Mucosa of gallbladder (tissue), 1 donor: ENCODE measurements around the gene CRABP1. TPM values are rescaled to one million over a fixed set of nuclear protein-coding genes. Genes with fewer than 3 reads are reported as not detected.
A peak's percentile ranks its signal among the peaks of the same experiment; 100 is the strongest.
"Not testable (repeated sequence)": the region's sequence is repeated elsewhere in the genome, so short reads cannot be mapped to it uniquely, and the experiment has no call there.

Source experiments
- DNase-seq: peaks from one replicate; pipeline ENCODE4 v3.0.0-alpha.2; 2020; ENCODE audit warnings: low spot score
- total RNA-seq: library from RNA; stranded (reverse); gene quantifications from one replicate; pipeline ENCODE4 v1.2.1, GENCODE V29; 2021
- donor health status: DM: no; HTN: no; CAD: no.

The CRABP1 gene
- total RNA-seq, 1 donor from 2014 or later, result 1.4 TPM

DNA sequence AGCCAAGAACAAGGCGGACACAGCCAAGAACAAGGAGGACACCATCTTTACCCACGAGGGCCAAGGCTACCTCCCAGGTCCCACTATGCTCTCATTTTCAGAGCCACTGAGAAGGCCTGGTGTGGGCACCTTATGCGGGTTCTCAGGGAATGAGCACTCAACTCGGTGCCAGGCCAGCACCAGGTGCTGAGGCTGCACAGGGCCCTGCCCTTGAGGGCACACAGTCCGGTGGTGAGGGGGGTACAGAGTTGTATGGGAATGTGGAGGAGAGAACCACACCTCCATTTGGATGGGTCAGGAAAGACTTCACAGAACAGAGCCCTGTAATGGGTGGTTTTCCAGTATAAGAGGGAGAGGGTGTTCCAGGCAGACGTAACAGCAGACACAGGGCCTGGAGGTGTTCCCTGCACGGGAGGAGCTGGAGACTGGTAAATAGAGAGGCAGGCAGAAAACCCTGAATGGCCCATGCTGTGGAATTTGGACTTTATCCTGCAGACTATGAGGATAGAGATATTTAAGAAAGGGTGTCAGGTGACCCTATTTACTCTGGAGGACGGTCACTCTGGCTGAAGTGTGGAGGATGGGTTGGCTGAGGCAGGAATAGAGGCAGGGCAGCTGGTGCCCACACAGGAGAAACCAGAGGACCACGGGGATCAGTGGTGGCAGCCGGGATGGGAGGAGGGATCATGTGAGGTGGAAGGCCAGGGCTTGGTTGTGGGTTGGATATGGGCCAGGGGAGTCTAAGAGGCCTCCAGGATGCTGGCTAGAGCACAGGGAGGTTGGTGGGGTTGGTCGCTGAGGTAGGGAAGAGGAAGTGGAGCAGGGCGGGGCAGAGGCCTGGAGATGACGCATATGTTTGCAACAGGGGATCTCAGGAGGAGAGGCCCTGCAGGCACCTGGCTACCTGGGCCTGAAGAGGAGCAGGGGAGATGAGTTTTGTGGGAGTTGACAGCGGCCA, 34.6 kb downstream of the CRABP1 start:
- DNase-seq, result peak; percentile 87

- not testable (repeated sequence) for DNase-seq
Observed at GRCh38 chr15:78380143-78380542, 40.0 kb downstream of the CRABP1 start.

DNA sequence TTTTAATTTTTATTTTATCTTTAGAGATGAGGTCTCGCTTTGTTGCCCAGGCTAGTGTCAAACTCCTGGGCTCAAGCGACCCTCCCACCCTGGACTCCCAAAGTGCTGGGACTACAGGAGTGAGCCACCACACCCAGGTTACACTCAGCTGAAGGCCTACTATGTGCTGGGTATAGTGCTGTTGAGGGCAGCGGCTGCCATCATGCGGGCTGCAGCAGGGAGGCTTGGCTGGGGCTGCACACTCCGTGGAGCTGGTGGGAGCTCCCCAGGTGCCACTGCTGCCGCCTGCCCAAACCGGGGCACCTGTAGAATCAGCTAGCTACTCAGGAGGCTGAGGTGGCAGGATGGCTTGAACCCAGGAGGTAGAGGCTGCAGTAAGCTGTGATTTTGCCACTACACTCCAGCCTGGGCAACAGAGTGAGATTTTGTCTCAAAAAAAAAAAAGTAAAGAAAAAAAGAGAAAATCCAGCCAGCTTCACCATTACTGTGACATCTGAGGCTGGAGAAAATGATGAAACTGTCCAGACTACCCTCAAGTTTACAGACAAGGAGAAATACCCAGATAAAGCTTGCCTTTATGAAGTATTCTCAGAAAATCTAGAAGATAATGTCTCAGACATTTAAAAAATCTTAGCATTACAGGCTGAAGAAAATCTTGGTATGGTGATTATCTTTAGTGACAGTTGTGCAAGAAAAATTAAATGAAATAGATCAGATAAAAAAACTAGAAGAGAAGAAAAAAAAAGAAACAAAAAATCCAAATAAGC, 42.1 kb downstream of the CRABP1 start:
- DNase-seq, result no peak

GRCh38 chr15:78384651-78385050, 44.5 kb downstream of the CRABP1 start:
- no peak for DNase-seq

DNA sequence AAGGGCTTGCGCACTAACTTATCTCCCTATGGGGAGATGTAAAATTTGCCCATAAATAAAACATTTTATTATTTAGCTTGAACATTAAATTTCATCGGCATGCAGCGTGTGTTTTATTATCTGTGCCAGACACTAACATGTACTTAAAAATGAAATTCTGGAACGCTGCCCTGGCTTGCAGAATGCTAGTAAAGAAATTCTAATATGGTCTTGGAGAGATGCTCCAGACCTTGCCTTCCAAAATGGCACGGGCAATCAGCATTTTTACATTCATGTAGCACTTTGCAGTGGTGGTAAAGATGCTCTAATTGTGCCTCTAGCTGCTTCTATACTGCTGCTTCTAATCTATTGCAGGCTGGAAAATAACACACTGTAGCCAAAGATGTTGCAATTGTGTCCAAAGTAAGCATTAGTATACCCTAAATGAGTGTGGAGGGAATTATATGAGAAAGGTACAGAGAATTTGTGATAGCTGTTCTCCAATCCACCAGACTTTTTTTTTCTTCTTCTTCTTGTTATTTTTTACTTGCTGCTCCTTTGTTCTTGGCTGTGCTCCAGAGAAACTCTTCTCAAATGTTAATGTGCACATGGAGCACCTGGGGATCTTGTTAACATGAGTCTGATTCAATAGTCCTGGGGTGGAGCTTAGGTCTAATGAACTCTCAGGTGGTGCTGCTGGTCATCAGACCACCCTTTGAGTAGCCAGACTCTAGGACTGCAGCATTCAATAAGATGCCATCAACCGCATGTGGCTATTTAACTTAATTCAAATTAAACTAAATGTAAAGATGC, 47.3 kb downstream of the CRABP1 start:
- DNase-seq, result no peak

- no peak for DNase-seq
Observed at GRCh38 chr15:78388865-78389264, 48.7 kb downstream of the CRABP1 start.

DNA sequence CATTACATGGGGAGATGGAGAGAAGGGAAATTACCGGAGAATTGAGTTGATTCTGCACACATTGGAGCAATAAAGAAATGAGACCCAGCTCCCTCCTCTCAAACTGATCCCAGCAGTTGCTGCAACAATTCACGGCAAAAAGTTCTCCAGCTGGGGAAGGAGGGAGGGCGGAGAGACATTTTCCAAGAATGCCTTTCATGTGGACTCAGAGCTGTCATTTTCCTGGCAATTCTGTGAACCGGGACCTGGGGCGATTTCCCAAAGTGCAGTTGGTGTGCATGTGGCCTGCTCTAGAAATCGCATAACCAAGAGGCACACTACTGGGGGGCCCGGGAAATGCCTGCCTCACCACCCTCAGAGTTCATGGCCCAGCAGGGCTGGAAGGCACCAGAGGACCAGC, 49.2 kb downstream of the CRABP1 start:
- no peak for DNase-seq

DNA sequence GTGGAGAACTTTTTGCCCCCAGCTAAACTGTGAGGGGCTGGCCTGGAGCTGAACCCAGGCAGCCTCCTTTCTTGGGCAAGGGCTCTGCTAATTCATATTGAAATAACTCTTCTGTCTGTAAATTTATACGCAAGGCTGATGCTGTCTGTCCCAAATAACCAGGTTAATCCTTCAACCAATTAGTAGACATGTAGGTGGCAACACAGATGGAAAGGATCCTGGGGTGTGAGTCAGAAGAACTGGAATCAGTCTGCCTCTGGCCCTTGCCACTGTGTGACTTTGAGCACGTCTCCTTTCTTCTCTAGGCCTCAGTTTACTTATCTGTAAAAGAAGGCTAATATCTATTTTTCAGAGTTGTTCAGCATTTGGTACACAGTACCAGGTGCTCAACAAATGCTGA, 49.6 kb downstream of the CRABP1 start:
- DNase-seq, result no peak

DNA sequence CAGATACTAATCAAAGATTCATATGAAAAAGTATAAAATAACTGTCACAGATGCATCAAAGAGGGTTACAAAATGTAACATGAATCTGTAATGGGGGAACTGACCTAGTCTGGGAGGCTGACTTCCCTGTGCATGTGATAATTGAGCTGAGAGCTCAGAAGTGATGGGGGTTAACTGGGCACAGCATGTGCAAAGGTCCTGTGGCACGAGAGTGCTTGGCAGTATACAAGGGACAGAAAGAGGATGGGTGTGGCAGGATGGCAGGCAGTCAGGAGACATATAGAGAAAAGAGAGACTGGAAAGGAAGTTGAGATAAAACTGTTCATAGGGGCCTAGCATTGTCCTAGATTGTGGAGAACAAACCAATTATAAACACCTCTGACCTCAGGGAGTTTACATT, 50.1 kb downstream of the CRABP1 start:
- DNase-seq, result no peak

GRCh38 chr15:78390826-78391225, 50.7 kb downstream of the CRABP1 start:
- DNase-seq, result no peak

DNA sequence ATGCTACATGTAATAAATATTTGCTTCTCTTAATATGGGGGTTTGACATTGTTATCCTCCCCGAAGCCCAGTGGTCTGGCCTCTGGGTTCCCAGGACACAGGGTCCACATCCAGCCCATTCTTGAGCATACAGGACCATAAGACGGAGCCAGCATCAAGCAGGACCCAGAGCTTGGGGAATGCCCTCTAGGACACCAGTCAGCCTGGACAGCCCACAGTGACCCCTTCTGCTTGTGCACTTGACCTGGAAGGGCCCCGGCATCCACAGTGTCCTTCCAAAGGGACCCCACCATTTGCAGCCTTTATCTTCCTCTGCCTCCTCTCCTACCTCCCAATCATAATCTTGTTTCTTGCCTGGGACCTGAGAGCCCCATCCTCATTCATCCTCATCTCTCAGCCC, 51.6 kb downstream of the CRABP1 start:
- no peak for DNase-seq

- DNase-seq, result peak; percentile 77
Observed at GRCh38 chr15:78392430-78392829, 52.3 kb downstream of the CRABP1 start.

GRCh38 chr15:78393137-78393536, 53.0 kb downstream of the CRABP1 start:
- DNase-seq, result no peak

DNA sequence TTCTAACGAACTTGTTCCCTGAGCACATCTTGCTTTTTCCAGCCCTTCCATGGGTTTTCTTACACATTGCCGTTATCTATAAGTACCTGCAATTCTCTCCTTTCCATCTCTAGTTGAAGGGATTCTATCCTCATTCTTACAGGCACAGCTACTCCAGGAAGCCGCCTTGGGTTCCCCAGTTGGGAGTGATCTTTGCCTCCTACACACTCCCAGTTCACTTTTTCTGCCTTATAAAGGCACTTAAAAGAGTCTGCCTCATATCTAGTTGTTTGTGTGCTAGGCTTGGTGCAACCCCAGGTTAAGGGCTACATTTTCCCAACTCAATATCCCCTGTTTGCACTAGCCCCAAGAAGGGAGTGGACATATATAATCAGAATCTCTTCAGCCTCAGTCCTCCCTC, 53.9 kb downstream of the CRABP1 start:
- no peak for DNase-seq

- DNase-seq, result no peak
Observed at GRCh38 chr15:78394981-78395616, 54.9 kb downstream of the CRABP1 start.

DNA sequence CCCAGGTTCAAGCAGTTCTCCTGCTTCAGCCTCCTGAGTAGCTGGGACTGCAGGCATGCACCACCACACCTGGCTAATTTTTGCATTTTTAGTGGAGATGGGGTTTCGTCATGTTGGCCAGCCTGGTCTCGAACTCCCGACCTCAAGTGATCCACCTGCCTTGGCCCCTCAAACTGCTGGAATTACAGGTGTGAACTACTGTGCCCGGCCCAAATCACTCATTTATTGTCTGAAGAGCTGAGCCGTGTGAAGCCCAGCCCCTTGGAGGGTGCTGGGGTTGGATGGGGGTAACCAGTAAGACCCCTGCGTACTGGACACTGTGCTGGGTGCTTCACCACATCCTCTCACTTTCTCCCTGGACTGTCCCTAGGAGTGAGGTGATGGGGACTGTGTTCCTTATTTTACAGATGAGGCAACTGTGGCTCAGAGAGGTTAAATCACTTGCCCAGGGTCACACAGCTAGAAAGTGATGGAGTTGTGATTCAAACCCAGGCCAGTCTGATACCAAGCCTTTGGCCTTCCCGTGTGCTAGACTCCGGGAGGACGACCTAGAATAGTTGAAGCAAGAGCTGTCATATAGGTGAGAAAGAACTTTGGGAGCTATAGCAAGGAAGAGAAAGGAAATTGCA, 56.1 kb downstream of the CRABP1 start:
- no peak for DNase-seq

DNA sequence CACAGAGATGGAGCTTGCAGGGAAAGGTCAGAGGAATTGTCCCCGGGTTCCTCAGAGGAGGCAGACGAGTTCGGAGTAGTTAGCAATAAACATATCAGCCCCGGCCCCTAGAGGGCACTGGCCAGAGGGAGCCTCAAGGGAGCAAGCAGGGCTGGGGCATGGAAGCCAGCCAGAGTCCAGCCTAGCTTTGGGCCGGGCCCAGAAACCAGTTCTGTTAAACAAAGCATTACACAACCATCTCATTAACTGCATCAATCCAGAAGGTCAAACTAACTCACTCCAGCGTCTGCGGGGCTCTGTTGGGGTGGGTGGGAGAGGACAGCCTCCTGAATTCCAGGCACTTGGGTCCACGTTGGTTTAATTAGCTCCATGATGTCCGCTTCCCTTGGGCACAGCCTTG, 56.8 kb downstream of the CRABP1 start:
- DNase-seq, result peak; percentile 77

DNA sequence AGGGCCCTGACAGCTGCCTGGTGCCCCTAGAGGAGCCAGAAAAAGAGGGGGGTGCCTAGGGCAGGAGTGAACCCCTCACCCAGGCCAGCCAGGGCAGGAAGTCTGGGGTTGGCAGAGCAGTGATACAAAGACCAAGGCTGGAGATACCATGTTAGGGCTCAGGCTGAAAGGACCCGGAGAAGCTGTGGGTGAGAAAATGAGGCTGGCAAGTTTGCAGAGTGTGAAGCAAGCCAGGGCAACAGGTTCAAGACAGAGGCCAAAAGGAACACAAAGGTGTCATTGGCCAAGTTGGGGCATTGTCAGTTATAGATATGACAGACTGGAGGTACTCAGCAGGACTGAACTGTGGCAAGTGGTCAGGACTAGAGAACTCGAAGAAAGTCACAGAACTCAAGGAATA, 57.2 kb downstream of the CRABP1 start:
- no peak for DNase-seq
